Ascending aorta (tissue), 2 donors: ENCODE measurements around the gene NAT8. TPM values are rescaled to one million over a fixed set of nuclear protein-coding genes. Genes with fewer than 3 reads are reported as not detected.

Experiments
- DNase-seq, 2 donors: peaks; one replicate each; pipeline ENCODE4 v3.0.0-alpha.2; 2019; ENCODE audit warnings: low spot score in 2 of 2
- H3K27ac ChIP-seq, 2 donors: fragments of 200-600 bp; sonication (generic); one replicate each; pipeline ENCODE4 v1.5.1; 2016 to 2017; ENCODE audit warnings: mild to moderate bottlenecking in 1 of 2
- H3K27me3 ChIP-seq: fragments of 200-600 bp; sonication (generic); one replicate; pipeline ENCODE4 v1.5.1; 2017
- H3K36me3 ChIP-seq, 2 donors: fragments of 200-600 bp; sonication (generic); one replicate each; pipeline ENCODE4 v1.5.1; 2016
- H3K4me1 ChIP-seq, 2 donors: fragments of 200-600 bp; sonication (generic); one replicate each; pipeline ENCODE4 v1.5.1; 2016 to 2017; ENCODE audit warnings: mild to moderate bottlenecking in 1 of 2
- H3K4me3 ChIP-seq, 2 donors: fragments of 200-600 bp; sonication (generic); one replicate each; pipeline ENCODE4 v1.5.1; 2016 to 2017; ENCODE audit warnings: mild to moderate bottlenecking in 1 of 2
- H3K9me3 ChIP-seq, 2 donors: fragments of 200-600 bp; sonication (generic); one replicate each; pipeline ENCODE4 v1.5.1; 2016
- intact Hi-C: fragments of 100-400 bp; cut with DNase I; formaldehyde crosslinking; loops from one replicate; pipeline ENCODE4 v1.15.1; 2023
- total RNA-seq: library from RNA; depleted of rRNA; stranded (reverse); fragments of >200 nt; gene quantifications from one replicate; pipeline ENCODE4 v1.1.0, GENCODE V29; 2016
- TF ChIP-seq, protein P1 (sequence below), 3 experiments: fragments of 200-600 bp in 2 of 3; fragments of 450-650 bp in 1 of 3; sonication (generic) in 2 of 3; IDR thresholded peaks; one replicate each; pipeline ENCODE4 v1.5.1; 2016 to 2019; ENCODE audit warnings: antibody characterized with exemption in 3 of 3, mild to moderate bottlenecking in 1 of 3, moderate library complexity in 1 of 3

Gene NAT8
- total RNA-seq, 1 donor from 2014 or later = not detected

DNA sequence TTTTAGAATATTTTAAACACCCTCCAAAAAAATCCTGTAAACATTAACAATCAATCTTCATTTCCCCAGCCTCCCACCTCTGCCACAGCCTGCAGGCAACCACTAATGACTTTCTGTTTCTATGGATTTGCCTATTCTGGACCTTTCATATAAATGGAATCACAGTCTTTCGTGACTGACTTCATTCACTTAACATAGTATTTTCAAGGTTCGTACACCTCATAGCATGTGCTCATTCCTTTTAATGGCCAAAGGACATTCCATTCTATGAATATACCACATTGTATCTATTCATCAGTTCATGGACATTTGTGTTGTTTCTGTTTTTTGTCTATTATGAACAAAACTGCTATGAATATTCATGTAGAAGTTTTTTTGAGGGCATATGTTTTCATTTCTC lies 48.5 kb downstream of the NAT8 start:
- TF ChIP-seq, protein P1, sequence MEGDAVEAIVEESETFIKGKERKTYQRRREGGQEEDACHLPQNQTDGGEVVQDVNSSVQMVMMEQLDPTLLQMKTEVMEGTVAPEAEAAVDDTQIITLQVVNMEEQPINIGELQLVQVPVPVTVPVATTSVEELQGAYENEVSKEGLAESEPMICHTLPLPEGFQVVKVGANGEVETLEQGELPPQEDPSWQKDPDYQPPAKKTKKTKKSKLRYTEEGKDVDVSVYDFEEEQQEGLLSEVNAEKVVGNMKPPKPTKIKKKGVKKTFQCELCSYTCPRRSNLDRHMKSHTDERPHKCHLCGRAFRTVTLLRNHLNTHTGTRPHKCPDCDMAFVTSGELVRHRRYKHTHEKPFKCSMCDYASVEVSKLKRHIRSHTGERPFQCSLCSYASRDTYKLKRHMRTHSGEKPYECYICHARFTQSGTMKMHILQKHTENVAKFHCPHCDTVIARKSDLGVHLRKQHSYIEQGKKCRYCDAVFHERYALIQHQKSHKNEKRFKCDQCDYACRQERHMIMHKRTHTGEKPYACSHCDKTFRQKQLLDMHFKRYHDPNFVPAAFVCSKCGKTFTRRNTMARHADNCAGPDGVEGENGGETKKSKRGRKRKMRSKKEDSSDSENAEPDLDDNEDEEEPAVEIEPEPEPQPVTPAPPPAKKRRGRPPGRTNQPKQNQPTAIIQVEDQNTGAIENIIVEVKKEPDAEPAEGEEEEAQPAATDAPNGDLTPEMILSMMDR (IDR thresholded peaks at IDR 0.05) = no peak
- no peak for DNase-seq
- H3K27me3 ChIP-seq = no peaks in the 10 kb centered on the region
- no peaks in the 10 kb centered on the region for H3K4me1 ChIP-seq
- H3K36me3 ChIP-seq = peaks cover 0 to 4% of the 10 kb centered on the region in 2 donors
- intact Hi-C loops = no loop called here
- H3K4me3 ChIP-seq = no peak overlapping the region
- no peak overlapping the region for H3K27ac ChIP-seq
- no peaks in the 10 kb centered on the region for H3K9me3 ChIP-seq

Other genes starting within 250 kb of the NAT8 start
- 11.1 TPM for gene TPRKB, start 94.9 kb upstream of the NAT8 start, total RNA-seq
- 24.6 TPM for gene DUSP11, start 137.7 kb upstream of the NAT8 start, total RNA-seq
- gene C2orf78, start 141.8 kb upstream of the NAT8 start, total RNA-seq = not detected
- gene STAMBP, start 186.5 kb upstream of the NAT8 start, total RNA-seq = 36.4 TPM